ENCODE results near the gene GCK.
"Not testable (repeated sequence)": the region's sequence is repeated elsewhere in the genome, so short reads cannot be mapped to it uniquely, and the experiment has no call there.

The GCK gene

DNA sequence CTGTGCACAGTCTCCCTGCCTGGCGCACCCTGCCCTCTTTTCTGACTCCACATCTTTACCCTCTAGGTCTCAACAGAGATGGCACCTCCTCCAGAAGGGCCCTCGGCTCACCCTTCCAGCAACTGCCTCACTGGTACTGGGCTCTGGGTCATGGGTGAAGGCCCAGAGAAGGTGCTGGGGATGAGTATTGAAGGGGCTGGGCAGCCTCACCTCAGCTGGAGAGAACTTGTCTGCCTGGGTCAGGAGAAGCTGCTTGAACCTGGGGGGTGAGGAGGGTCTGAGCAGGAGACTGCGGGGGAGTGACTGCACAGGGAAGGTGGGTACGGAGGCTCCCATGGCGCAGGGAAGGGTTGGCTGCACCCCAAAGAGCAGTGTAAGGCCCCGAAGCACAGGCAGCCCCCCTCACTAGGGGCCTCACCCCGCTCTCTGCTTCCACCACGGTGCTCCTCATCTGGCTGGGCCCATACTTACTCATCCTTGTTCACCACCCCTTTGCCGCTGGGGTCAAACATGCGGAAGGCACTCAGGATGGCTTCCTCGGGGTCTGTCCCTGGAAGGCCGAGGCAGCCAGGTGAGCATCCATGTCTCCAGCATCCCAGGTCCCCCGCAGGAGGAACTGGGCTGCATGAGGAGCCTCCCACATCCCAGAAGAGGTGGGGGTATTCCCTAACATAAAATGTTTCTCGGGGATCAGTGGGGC is 49.8 kb downstream of the GCK start:
- no peak for DNase-seq

- no peak for DNase-seq
Observed at GRCh38 chr7:44138698-44139097, 50.5 kb downstream of the GCK start.

- no peak for DNase-seq
Observed at GRCh38 chr7:44136731-44137130, 52.5 kb downstream of the GCK start.

- DNase-seq: no peak
Observed at GRCh38 chr7:44134943-44135628, 54.2 kb downstream of the GCK start.

DNA sequence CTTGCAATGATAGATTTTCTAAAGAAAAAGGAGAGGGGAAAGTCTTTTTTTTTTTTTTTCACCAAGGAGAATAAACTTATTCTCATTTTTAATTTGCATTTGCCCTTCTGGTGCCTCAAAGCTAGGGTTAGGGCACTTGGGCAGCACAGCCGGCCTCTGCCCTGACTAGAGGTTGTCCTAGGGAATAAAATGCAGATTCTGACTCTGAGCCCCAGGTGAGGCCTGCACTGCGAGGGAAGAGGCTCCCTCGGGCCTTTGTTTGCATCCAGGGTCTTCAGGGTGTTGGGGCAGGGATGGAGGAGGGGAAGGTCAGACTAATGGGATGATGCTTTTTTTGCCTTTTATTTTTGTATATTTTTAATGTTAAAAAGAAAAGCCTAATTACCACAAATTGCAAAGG is 55.9 kb downstream of the GCK start:
- DNase-seq: no peak

- no peak for DNase-seq
Observed at GRCh38 chr7:44132039-44132438, 57.2 kb downstream of the GCK start.

DNA sequence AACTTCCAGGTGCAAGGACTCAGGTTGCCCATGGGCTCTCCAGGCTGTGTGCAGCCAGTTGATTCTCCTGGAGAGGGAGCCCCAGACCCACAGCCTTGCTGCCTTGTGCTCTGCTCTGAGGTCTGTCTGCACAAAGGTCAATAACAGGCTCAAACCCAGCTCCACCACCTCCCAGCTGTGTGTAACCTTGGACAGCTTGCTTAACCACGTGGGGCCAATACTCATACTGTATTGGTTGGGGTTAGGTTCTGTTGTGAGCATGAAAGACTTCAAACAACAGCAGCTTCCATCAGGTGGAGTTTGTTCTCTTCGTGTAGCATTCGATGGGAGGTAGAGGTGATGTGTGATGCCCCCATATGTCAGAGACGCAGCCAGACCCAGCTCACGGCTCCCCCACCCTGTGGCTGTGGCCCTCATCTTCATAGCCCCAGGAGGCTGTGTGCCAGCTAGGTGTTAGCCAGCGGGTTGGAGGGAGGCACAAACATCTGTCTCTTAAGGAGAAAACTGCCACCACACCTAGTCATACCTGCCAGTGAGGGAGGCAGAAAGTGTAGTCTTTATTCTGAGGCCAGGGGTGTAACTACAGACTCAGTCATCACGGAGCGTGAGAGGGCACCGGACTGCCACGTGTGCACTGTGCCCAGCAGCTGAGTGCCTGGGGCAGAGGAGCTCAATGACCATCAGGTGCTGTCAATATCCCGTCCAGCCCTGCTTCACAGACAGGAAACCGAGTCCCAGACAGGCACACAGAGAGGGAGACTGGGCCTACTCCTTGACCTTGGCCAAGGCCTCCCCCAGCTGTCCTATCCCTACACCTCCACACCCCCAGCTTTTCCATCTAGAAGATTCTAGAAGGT is 57.8 kb downstream of the GCK start:
- no peak for DNase-seq

- DNase-seq: no peak
Observed at GRCh38 chr7:44128721-44129582, 60.3 kb downstream of the GCK start.

DNA sequence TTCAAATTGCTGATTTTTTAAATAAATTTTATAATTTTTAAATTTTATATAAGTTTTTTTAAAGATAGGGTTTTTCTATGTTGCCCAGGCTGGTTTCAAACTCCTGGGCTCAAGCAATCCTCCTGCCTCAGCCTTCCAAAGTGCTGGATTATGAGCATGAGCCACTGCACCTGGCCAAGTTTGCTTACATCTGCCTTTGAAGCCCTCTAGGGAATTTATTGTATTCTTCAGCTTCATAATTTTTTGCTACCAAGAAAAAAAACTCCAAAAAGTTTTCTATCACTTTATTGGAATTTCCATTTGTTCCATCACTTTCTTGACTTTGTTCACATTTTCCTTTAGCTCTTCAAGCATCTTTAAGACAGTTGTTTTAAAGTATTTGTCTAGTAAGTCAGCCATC is 62.1 kb downstream of the GCK start:
- DNase-seq: no peak

GRCh38 chr7:44126574-44126973 is 62.7 kb downstream of the GCK start:
- DNase-seq: not testable (repeated sequence)

GRCh38 chr7:44124822-44125202 is 64.4 kb downstream of the GCK start:
- no peak for DNase-seq

GRCh38 chr7:44123190-44124003 is 65.8 kb downstream of the GCK start, which contains the start of gene POLD2:
Gene POLD2 (minus strand): TSS chr7:44123548. CDS start chr7:44122053, 1,495 bp downstream.
- peak; percentile 95 for DNase-seq

GRCh38 chr7:44122529-44122928 is 66.7 kb downstream of the GCK start:
- no peak for DNase-seq

DNA sequence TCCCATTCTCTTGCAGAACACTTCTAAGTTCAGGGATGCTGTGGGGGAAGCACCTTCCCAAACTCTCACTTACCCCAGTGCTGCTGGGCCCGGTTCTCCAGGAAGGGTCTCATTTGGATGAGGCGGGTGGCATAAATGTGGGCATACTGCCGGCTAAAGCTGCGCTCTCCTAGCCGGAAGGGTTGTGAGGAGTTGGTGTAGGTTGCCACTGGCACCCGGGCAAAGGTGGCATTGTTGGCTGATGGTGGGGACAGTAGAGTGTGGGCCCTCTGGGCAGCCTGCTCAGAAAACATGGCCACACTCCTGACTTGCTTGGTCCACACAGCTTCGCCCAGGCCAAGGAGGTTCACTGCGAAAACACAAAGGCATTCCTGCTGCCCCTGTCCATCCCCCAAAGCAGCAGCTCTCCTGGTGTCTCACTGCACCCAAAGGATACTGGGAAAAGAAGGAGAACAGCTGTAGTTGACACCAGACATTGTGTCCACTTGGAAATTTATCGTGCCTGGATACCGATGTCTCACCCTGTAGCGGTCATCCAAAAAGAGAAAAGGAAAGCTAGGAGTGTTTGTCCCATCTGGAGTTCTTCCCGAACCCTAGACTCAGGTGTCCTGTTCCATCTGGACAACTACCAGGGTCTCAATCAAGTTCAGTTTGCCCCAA is 67.3 kb downstream of the GCK start:
- no peak for DNase-seq

- no peak for DNase-seq
Observed at GRCh38 chr7:44120395-44120794, 68.8 kb downstream of the GCK start.

GRCh38 chr7:44119829-44120380 is 69.3 kb downstream of the GCK start:
- no peak for DNase-seq

- no peak for DNase-seq
Observed at GRCh38 chr7:44117801-44118429, 71.3 kb downstream of the GCK start.

DNA sequence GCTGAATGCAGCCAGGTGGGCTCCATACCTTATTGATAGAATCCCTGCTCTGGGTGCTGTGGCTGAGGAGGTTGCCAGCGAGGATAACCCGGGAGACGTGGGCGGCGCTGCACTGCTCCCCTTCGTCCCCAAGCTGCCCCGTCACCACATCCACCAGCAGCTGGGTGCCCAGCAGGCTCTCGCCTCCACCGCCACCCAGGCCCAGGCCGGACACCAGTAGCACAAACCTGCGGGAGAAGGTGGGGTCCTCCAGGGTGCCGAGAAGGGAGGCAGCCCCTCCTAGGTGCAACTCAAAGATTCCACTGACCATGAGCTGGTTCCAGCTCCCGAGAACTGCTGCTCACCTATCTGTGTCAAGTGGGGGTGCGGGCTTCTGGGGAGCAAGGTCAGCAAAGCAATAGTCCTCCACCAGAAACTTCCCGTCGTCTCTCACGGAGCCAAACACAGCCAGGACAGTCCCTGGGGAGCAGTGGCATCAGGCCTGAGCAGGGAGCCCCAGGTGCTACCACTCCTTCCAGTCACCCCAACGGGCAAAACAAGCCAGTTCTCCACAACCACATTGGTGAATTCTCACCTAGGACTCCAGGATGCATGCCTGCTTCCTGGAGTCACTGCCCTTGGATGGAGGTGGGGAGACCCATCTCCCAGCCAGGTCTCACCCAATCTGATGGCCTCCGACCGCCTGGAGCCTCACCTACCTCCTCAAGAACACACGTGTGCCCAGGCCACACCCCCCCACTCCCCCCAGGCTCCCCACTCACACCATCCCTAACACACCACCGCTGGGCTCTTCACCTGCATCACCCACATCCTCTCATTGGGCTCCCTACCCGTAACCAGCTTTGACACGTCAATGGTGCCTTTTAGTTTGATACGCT is 72.2 kb downstream of the GCK start:
- no peak for DNase-seq

DNA sequence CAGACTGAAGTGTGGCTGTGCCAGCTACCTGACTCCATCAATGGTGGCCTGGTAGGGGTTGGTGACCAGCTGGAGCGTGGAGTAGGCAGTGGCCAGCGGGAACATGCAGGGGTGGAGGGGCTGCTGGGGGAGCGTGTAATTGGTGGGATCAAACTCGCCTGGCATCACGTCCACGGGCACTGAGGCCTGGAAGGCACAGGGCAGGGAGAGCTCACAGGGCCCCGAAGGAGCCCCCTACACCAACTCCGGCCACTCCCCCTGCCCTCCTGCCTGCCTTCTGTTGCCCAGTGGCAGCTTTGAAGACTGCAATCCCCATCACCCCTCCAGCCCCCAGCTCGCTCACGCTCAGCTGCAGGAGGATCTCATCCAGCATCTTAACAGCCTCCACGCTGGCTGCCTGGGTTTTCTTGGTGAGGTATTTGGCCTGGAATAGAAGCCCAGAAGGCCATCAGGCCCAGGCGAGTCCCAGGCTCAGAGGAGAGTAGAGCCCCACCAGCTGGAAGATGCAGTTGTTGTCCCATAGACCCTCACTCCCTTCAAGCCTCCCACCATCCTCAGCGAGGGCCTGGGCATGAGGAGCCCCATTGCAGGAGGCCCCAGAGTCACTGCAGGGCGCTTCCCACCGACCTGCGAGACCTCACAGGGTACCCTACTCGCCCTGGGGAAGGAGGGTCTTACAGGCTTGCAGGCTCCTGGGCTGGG is 73.0 kb downstream of the GCK start:
- no peak for DNase-seq

Data from NCI-H2107 (cell line).